SK-N-SH (cell line): ENCODE measurements around the gene ZNF467.

Experiments
- CTCF ChIP-seq: fragments of 200-600 bp; sonication (generic); IDR thresholded peaks from 2 replicates; pipeline ENCODE4 v1.6.1; 2017; ENCODE audit warnings: antibody characterized with exemption, mild to moderate bottlenecking, moderate library complexity
- ELF1 ChIP-seq: IDR thresholded peaks from 2 replicates; pipeline ENCODE4 v1.4.0; 2012
- FOXJ3 ChIP-seq: sonication (generic); formaldehyde crosslinking; IDR thresholded peaks from 2 replicates; pipeline ENCODE4 v1.5.1; 2020; ENCODE audit warnings: mild to moderate bottlenecking, missing genetic modification reagents
- GATA2 ChIP-seq: sonication (generic); formaldehyde crosslinking; IDR thresholded peaks from 2 replicates; pipeline ENCODE4 v1.5.0; 2020; ENCODE audit warnings: mild to moderate bottlenecking, missing genetic modification reagents
- SIN3A ChIP-seq: IDR thresholded peaks from 2 replicates; pipeline ENCODE4 v1.6.1; 2012; ENCODE audit warnings: low read depth, mild to moderate bottlenecking, low read length, moderate library complexity, borderline replicate concordance
- SMC3 ChIP-seq: IDR thresholded peaks from 2 replicates; pipeline ENCODE4 v1.6.1; 2012; ENCODE audit warnings: low read depth, low read length, improper control_type of control experiment

- TF ChIP-seq ELF1 = no peak
- no peak for TF ChIP-seq CTCF
- no peak for TF ChIP-seq GATA2 (CRISPR knock-in tag)
- TF ChIP-seq SMC3 = no peak
- no peak for TF ChIP-seq SIN3A
- TF ChIP-seq FOXJ3 (CRISPR knock-in tag) = no peak
Observed at GRCh38 chr7:149732111-149732561, 41.3 kb downstream of the ZNF467 start.
